Measurements from ENCODE around the gene KRT71. TPM values are rescaled to one million over a fixed set of nuclear protein-coding genes. Genes with fewer than 3 reads are reported as not detected.

The KRT71 gene
- polyA plus RNA-seq, 2 donors = not detected

GRCh38 chr12:52566847-52567291, 13.9 kb upstream of the KRT71 start:
- no peak overlapping the region for H3K4me3 ChIP-seq (ENCODE audit: low read depth in 1 of 2, low read length in 2 of 2)

GRCh38 chr12:52564582-52564981, 11.6 kb upstream of the KRT71 start:
- no peaks in the 10 kb centered on the region for H3K9me3 ChIP-seq (ENCODE audit: control insufficient read depth in 2 of 2, insufficient read depth in 1 of 2, low read depth in 1 of 2, low read length in 1 of 2)
- no peaks in the 10 kb centered on the region for H3K27me3 ChIP-seq (ENCODE audit: control insufficient read depth in 1 of 2, insufficient read depth in 2 of 2, low read length in 2 of 2)
- 70 to 71% methylated on average over 1 of the region's 1 CpG for WGBS, 2 donors
- H3K27ac ChIP-seq (ENCODE audit: low read depth in 2 of 2, low read length in 1 of 2) = no peak overlapping the region
- H3K36me3 ChIP-seq (ENCODE audit: control insufficient read depth in 2 of 2, insufficient read depth in 2 of 2, low read length in 1 of 2) = no peaks in the 10 kb centered on the region
- H3K4me1 ChIP-seq (ENCODE audit: control insufficient read depth in 2 of 2, insufficient read depth in 2 of 2, low read length in 1 of 2) = peaks cover 0 to 1% of the 10 kb centered on the region in 2 donors
- H3K4me3 ChIP-seq (ENCODE audit: low read depth in 1 of 2, low read length in 2 of 2) = no peak overlapping the region

More at GRCh38 chr12:52566847-52567291, 13.9 kb upstream of the KRT71 start:
- Histone ChIP-seq H3K36me3 (ENCODE audit: control insufficient read depth in 2 of 2, insufficient read depth in 2 of 2, low read length in 1 of 2) (no peaks in the 10 kb centered on the region), H3K9me3 (ENCODE audit: control insufficient read depth in 2 of 2, insufficient read depth in 1 of 2, low read depth in 1 of 2, low read length in 1 of 2) (no peaks in the 10 kb centered on the region), H3K4me1 (ENCODE audit: control insufficient read depth in 2 of 2, insufficient read depth in 2 of 2, low read length in 1 of 2) (peaks cover 0 to 1% of the 10 kb centered on the region in 2 donors), H3K27me3 (ENCODE audit: control insufficient read depth in 1 of 2, insufficient read depth in 2 of 2, low read length in 2 of 2) (no peaks in the 10 kb centered on the region), H3K27ac (ENCODE audit: low read depth in 2 of 2, low read length in 1 of 2) (no peak overlapping the region)
- WGBS, 2 donors = 64 to 80% methylated on average over 8 of the region's 8 CpGs

- no peaks in the 10 kb centered on the region for H3K27me3 ChIP-seq (ENCODE audit: control insufficient read depth in 1 of 2, insufficient read depth in 2 of 2, low read length in 2 of 2)
- WGBS, 2 donors = 82 to 83% methylated on average over 3 of the region's 3 CpGs
Observed at GRCh38 chr12:52561880-52562449, 9.0 kb upstream of the KRT71 start.

GRCh38 chr12:52559979-52560378, 7.0 kb upstream of the KRT71 start:
- Histone ChIP-seq H3K4me3 (ENCODE audit: low read depth in 1 of 2, low read length in 2 of 2) (no peak overlapping the region), H3K4me1 (ENCODE audit: control insufficient read depth in 2 of 2, insufficient read depth in 2 of 2, low read length in 1 of 2) (no peaks in the 10 kb centered on the region), H3K27ac (ENCODE audit: low read depth in 2 of 2, low read length in 1 of 2) (no peak overlapping the region), H3K36me3 (ENCODE audit: control insufficient read depth in 2 of 2, insufficient read depth in 2 of 2, low read length in 1 of 2) (no peaks in the 10 kb centered on the region), H3K9me3 (ENCODE audit: control insufficient read depth in 2 of 2, insufficient read depth in 1 of 2, low read depth in 1 of 2, low read length in 1 of 2) (no peaks in the 10 kb centered on the region), H3K27me3 (ENCODE audit: control insufficient read depth in 1 of 2, insufficient read depth in 2 of 2, low read length in 2 of 2) (no peaks in the 10 kb centered on the region)
- 80 to 83% methylated on average over 4 of the region's 4 CpGs for WGBS, 2 donors

More at GRCh38 chr12:52561880-52562449, 9.0 kb upstream of the KRT71 start:
- Histone ChIP-seq H3K4me3 (ENCODE audit: low read depth in 1 of 2, low read length in 2 of 2) (no peak overlapping the region), H3K9me3 (ENCODE audit: control insufficient read depth in 2 of 2, insufficient read depth in 1 of 2, low read depth in 1 of 2, low read length in 1 of 2) (no peaks in the 10 kb centered on the region), H3K36me3 (ENCODE audit: control insufficient read depth in 2 of 2, insufficient read depth in 2 of 2, low read length in 1 of 2) (no peaks in the 10 kb centered on the region), H3K4me1 (ENCODE audit: control insufficient read depth in 2 of 2, insufficient read depth in 2 of 2, low read length in 1 of 2) (peaks cover 0 to 1% of the 10 kb centered on the region in 2 donors), H3K27ac (ENCODE audit: low read depth in 2 of 2, low read length in 1 of 2) (no peak overlapping the region)

- no peaks in the 10 kb centered on the region for H3K9me3 ChIP-seq (ENCODE audit: control insufficient read depth in 2 of 2, insufficient read depth in 1 of 2, low read depth in 1 of 2, low read length in 1 of 2)
- no peaks in the 10 kb centered on the region for H3K36me3 ChIP-seq (ENCODE audit: control insufficient read depth in 2 of 2, insufficient read depth in 2 of 2, low read length in 1 of 2)
- H3K27ac ChIP-seq (ENCODE audit: low read depth in 2 of 2, low read length in 1 of 2) = no peak overlapping the region
- H3K4me3 ChIP-seq (ENCODE audit: low read depth in 1 of 2, low read length in 2 of 2) = no peak overlapping the region
- no peaks in the 10 kb centered on the region for H3K4me1 ChIP-seq (ENCODE audit: control insufficient read depth in 2 of 2, insufficient read depth in 2 of 2, low read length in 1 of 2)
- 66 to 77% methylated on average over 8 of the region's 8 CpGs for WGBS, 2 donors
- H3K27me3 ChIP-seq (ENCODE audit: control insufficient read depth in 1 of 2, insufficient read depth in 2 of 2, low read length in 2 of 2) = no peaks in the 10 kb centered on the region
Observed at GRCh38 chr12:52558781-52559445, 6.0 kb upstream of the KRT71 start.

GRCh38 chr12:52557476-52557875, 4.5 kb upstream of the KRT71 start:
- Histone ChIP-seq H3K4me1 (ENCODE audit: control insufficient read depth in 2 of 2, insufficient read depth in 2 of 2, low read length in 1 of 2) (no peaks in the 10 kb centered on the region), H3K36me3 (ENCODE audit: control insufficient read depth in 2 of 2, insufficient read depth in 2 of 2, low read length in 1 of 2) (no peaks in the 10 kb centered on the region), H3K4me3 (ENCODE audit: low read depth in 1 of 2, low read length in 2 of 2) (no peak overlapping the region), H3K27ac (ENCODE audit: low read depth in 2 of 2, low read length in 1 of 2) (no peak overlapping the region), H3K27me3 (ENCODE audit: control insufficient read depth in 1 of 2, insufficient read depth in 2 of 2, low read length in 2 of 2) (no peaks in the 10 kb centered on the region), H3K9me3 (ENCODE audit: control insufficient read depth in 2 of 2, insufficient read depth in 1 of 2, low read depth in 1 of 2, low read length in 1 of 2) (no peaks in the 10 kb centered on the region)
- 74 to 78% methylated on average over 2 of the region's 2 CpGs for WGBS, 2 donors

GRCh38 chr12:52555577-52555976, 2.6 kb upstream of the KRT71 start:
- WGBS, 2 donors = 79 to 80% methylated on average over 6 of the region's 6 CpGs
- Histone ChIP-seq H3K9me3 (ENCODE audit: control insufficient read depth in 2 of 2, insufficient read depth in 1 of 2, low read depth in 1 of 2, low read length in 1 of 2) (no peaks in the 10 kb centered on the region), H3K4me1 (ENCODE audit: control insufficient read depth in 2 of 2, insufficient read depth in 2 of 2, low read length in 1 of 2) (no peaks in the 10 kb centered on the region), H3K27ac (ENCODE audit: low read depth in 2 of 2, low read length in 1 of 2) (no peak overlapping the region), H3K36me3 (ENCODE audit: control insufficient read depth in 2 of 2, insufficient read depth in 2 of 2, low read length in 1 of 2) (no peaks in the 10 kb centered on the region), H3K27me3 (ENCODE audit: control insufficient read depth in 1 of 2, insufficient read depth in 2 of 2, low read length in 2 of 2) (no peaks in the 10 kb centered on the region), H3K4me3 (ENCODE audit: low read depth in 1 of 2, low read length in 2 of 2) (no peak overlapping the region)

GRCh38 chr12:52552055-52552454, 890 bp downstream of the KRT71 start:
- Histone ChIP-seq H3K36me3 (ENCODE audit: control insufficient read depth in 2 of 2, insufficient read depth in 2 of 2, low read length in 1 of 2) (no peaks in the 10 kb centered on the region), H3K4me1 (ENCODE audit: control insufficient read depth in 2 of 2, insufficient read depth in 2 of 2, low read length in 1 of 2) (no peaks in the 10 kb centered on the region), H3K9me3 (ENCODE audit: control insufficient read depth in 2 of 2, insufficient read depth in 1 of 2, low read depth in 1 of 2, low read length in 1 of 2) (no peaks in the 10 kb centered on the region), H3K27me3 (ENCODE audit: control insufficient read depth in 1 of 2, insufficient read depth in 2 of 2, low read length in 2 of 2) (no peaks in the 10 kb centered on the region), H3K27ac (ENCODE audit: low read depth in 2 of 2, low read length in 1 of 2) (no peak overlapping the region), H3K4me3 (ENCODE audit: low read depth in 1 of 2, low read length in 2 of 2) (no peak overlapping the region)
- 75 to 79% methylated on average over 5 of the region's 5 CpGs for WGBS, 2 donors

GRCh38 chr12:52551216-52551865, 1.6 kb downstream of the KRT71 start:
- Histone ChIP-seq H3K27me3 (ENCODE audit: control insufficient read depth in 1 of 2, insufficient read depth in 2 of 2, low read length in 2 of 2) (no peaks in the 10 kb centered on the region), H3K4me3 (ENCODE audit: low read depth in 1 of 2, low read length in 2 of 2) (no peak overlapping the region), H3K4me1 (ENCODE audit: control insufficient read depth in 2 of 2, insufficient read depth in 2 of 2, low read length in 1 of 2) (no peaks in the 10 kb centered on the region), H3K27ac (ENCODE audit: low read depth in 2 of 2, low read length in 1 of 2) (no peak overlapping the region), H3K9me3 (ENCODE audit: control insufficient read depth in 2 of 2, insufficient read depth in 1 of 2, low read depth in 1 of 2, low read length in 1 of 2) (no peaks in the 10 kb centered on the region), H3K36me3 (ENCODE audit: control insufficient read depth in 2 of 2, insufficient read depth in 2 of 2, low read length in 1 of 2) (no peaks in the 10 kb centered on the region)
- 57 to 63% methylated on average over 6 of the region's 6 CpGs for WGBS, 2 donors

Data from esophagus (tissue), 2 donors.